Motor neuron (in vitro differentiated cells): Measurements from ENCODE around the gene CYFIP1. TPM values are rescaled to one million over a fixed set of nuclear protein-coding genes. Genes with fewer than 3 reads are reported as not detected.

Experiments used
- ATAC-seq, 8 experiments: fragments of 200-7000 bp; cut with Tn5 transposase; replicated peaks in 6 of 8; 2 replicates each; pipeline ENCODE4 v1.8.0; 2021; ENCODE audit warnings: mild to moderate bottlenecking in 8 of 8, moderate library complexity in 8 of 8
- H3K27ac ChIP-seq, 2 donors: fragments of 250-450 bp; sonication (Bioruptor Pico); 2 replicates each; pipeline ENCODE4 v1.9.0; 2021; ENCODE audit warnings: antibody characterized with exemption in 2 of 2, mild to moderate bottlenecking in 2 of 2, moderate library complexity in 1 of 2
- H3K4me1 ChIP-seq, 2 donors: fragments of 250-450 bp; sonication (Bioruptor Pico); replicated peaks in 1 of 2; 2 replicates each; pipeline ENCODE4 v1.6.1; 2021; ENCODE audit warnings: antibody characterized with exemption in 2 of 2, mild to moderate bottlenecking in 2 of 2, moderate library complexity in 1 of 2
- H3K4me3 ChIP-seq, 5 donors: fragments of 250-450 bp; sonication (Bioruptor Pico); 2 replicates each; pipeline ENCODE4 v1.9.0; 2021; ENCODE audit warnings: antibody characterized with exemption in 5 of 5, mild to moderate bottlenecking in 5 of 5, moderate library complexity in 4 of 5
- WGBS, 10 experiments: fragments of 450-650 bp; shearing (Covaris generic); methylation state at CpG; one replicate each; pipeline ENCODE4 v1.0.0; 2022; 5-methylcytosine and 5-hydroxymethylcytosine counted together
- in situ Hi-C, 9 experiments: fragments of 400-800 bp; cut with MboI; loops; one replicate each; pipeline ENCODE4 v1.15.0; 2021; ENCODE audit warnings: low sequenced_read_pairs in 9 of 9, low pct_unique_long_range_greater_than_20kb in 2 of 9; ENCODE audit not compliant: unreplicated experiment in 9 of 9
- total RNA-seq, 8 experiments: library from RNA; unstranded; fragments of 300-600 nt; gene quantifications; 2 replicates each; pipeline versions ENCODE4 v1.2.3 to v1.2.4, GENCODE V29; 2022

CYFIP1 gene
- total RNA-seq, 8 experiments from 2014 or later, result 13.2 to 76.1 (median 31.8) TPM

GRCh38 chr15:22917556-22917955 is 62.6 kb downstream of the CYFIP1 start:
- in situ Hi-C loops, result no loop called here
- 73 to 100% (median 100%) methylated on average over 1 to 5 of the region's 18 CpGs; no CpG with 5 or more reads in 5 of the 10 experiments for WGBS, 10 experiments
- H3K4me3 ChIP-seq, result no peak overlapping the region
- ATAC-seq, result no peak
- H3K27ac ChIP-seq, result no peak overlapping the region
- H3K4me1 ChIP-seq, result peaks cover 0 to 6% of the 10 kb centered on the region in 2 donors

DNA sequence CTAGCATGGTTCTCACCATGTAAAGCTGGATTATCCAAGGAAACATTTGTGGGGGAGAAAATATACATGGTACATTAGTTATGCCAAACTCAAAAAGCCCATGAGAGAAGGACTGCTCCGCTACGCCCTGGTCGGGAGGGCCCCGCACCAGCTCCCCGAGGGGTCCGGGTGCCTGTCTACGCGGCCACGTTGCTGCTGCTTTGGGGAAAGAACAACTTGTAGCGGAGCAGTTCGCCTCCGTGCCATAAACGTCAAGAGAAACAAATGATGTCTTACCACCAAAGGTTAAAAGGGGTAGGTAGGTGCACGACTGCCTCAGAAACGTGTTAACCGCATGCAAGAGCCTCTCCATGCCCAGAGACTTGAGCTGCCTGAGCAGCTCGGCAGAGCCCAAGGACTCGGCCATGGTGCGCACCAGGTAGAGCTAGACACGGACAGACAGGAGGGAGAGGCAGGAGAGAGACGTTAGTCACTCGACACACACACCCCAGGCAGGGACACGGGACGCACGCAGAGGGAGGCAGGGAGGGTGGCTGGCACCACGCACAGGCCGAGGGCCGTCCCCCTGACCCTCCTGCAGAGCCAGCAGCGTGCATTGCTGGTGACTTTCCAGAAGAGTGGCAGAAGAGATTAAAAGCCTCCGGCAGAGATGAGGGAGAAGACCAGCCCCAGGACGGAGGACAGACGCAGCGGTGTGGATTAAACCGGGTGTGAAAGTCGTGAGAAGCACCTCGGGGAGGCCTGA is 63.4 kb downstream of the CYFIP1 start:
- in situ Hi-C loops, result no loop called here
- H3K4me3 ChIP-seq, result no peak overlapping the region
- H3K27ac ChIP-seq, result no peak overlapping the region
- 82 to 97% (median 94%) methylated on average over 2 to 13 of the region's 36 CpGs; no CpG with 5 or more reads in 2 of the 10 experiments for WGBS, 10 experiments
- ATAC-seq, result no peak
- peaks cover 0 to 6% of the 10 kb centered on the region in 2 donors for H3K4me1 ChIP-seq

DNA sequence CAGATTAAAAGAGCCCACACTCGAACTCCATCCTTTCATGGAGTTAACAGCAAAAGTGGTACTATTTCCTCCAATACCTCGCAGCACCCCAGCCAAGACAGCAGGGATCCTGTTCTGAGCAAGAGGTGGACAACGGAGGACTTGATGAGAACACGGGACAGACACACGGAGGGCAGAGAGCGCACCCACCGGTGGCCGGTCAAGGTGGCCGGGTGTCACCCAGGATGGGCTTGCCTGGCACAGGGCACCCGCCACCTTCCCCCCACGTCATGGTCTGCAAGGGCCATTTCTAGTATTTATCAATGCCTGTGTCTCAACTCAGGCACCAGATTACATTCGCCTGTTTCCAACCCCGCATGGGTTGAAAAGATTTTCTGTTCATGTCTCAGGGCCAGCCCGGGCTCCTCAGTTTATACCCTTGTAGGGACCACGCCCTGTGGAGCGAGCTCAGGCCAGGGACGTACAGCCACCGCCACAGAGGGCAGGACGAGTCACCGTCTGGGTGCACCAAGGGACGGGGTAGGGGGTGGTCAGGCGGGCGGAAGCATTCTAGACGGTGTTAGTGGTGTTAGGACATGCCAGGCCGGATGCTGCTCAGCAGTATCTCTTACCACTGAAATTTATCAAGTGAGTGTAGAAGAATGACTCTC is 64.2 kb downstream of the CYFIP1 start:
- Histone ChIP-seq H3K4me1 (peaks cover 0 to 6% of the 10 kb centered on the region in 2 donors), H3K27ac (no peak overlapping the region), H3K4me3 (no peak overlapping the region)
- ATAC-seq, result no peak
- WGBS, 10 experiments, result 93 to 100% (median 96%) methylated on average over 1 to 15 of the region's 25 CpGs; no CpG with 5 or more reads in 4 of the 10 experiments
- in situ Hi-C loops, result no loop called here

DNA sequence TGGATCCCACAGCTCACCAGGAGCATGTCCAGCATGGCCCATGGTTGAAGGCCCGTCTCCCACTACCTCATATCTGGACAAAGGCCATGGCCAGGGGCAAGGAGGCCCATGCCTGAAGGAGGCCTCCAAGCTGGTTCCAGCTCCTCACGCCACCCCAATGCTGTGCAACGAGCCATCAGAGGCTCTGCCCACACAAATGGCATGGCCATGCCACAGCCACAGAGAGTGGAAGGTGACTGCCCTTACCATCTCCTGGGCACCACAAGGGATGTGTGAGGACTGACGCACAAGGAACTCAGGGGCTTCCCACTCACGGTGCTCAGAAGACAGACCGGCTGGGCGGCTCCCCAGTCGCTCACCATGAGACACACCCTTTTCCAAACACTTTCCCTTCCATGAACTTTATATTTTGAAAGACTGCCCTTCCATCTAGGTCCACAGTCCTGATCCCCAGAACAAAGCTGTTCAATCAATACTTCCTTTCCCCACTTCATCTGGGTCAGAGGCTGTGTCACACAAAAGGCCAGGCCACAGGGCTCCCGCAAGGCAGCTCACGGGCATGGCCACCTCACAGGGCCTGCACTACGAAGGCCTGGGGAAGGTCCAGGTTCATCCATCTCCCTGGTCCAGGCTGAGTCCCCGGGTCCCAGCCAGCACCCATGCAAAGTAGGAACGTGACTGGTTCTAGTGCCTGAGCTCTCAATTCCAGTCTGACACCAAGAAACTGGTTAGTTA is 66.4 kb downstream of the CYFIP1 start:
- Histone ChIP-seq H3K4me1 (no peaks in the 10 kb centered on the region), H3K4me3 (no peak overlapping the region), H3K27ac (no peak overlapping the region)
- WGBS, 10 experiments, result 60 to 100% (median 94%) methylated on average over 1 to 8 of the region's 13 CpGs
- in situ Hi-C loops, result no loop called here
- no peak for ATAC-seq

- in situ Hi-C loops, result no loop called here
- WGBS, 10 experiments, result 90 to 100% (median 100%) methylated on average over 1 to 8 of the region's 12 CpGs; no CpG with 5 or more reads in 1 of the 10 experiments
Measured at GRCh38 chr15:22912256-22912655, 67.9 kb downstream of the CYFIP1 start.

DNA sequence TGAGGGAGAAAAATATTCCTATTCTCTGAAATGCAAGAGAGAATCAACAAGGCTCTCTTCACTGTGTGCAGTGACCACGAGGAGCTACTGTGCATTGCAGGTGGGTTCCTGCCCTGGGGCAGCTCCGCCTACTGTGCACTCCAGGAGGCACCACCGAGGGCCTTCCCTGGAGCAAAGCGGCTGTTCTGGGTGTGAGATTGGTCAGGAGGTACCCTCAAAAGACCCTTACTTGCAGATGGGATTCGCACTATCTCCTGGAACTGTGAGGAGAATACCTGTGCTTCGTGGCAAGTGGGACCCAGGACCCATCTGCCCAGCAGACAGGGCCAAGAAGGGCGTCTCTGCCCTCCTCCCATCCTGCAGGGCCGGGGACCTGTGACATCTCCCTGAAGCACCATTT is 68.9 kb downstream of the CYFIP1 start:
- no peak overlapping the region for H3K4me3 ChIP-seq
- WGBS, 10 experiments, result 40 to 81% (median 70%) methylated on average over 1 to 3 of the region's 8 CpGs; no CpG with 5 or more reads in 5 of the 10 experiments
- no peak for ATAC-seq
- no peak overlapping the region for H3K27ac ChIP-seq
- no peaks in the 10 kb centered on the region for H3K4me1 ChIP-seq
- in situ Hi-C loops, result no loop called here

More at GRCh38 chr15:22912256-22912655, 67.9 kb downstream of the CYFIP1 start:
- H3K27ac ChIP-seq, result no peak overlapping the region
- H3K4me1 ChIP-seq, result no peaks in the 10 kb centered on the region
- no peak overlapping the region for H3K4me3 ChIP-seq
- ATAC-seq, result no peak

GRCh38 chr15:22908830-22909229 is 71.3 kb downstream of the CYFIP1 start:
- Histone ChIP-seq H3K27ac (no peak overlapping the region), H3K4me3 (no peak overlapping the region), H3K4me1 (no peaks in the 10 kb centered on the region)
- no peak for ATAC-seq
- 81 to 100% (median 96%) methylated on average over 1 to 8 of the region's 9 CpGs; no CpG with 5 or more reads in 1 of the 10 experiments for WGBS, 10 experiments
- in situ Hi-C loops, result no loop called here

GRCh38 chr15:22907161-22907950 is 72.8 kb downstream of the CYFIP1 start:
- in situ Hi-C loops, result no loop called here
- Histone ChIP-seq H3K27ac (no peak overlapping the region), H3K4me3 (no peak overlapping the region), H3K4me1 (no peaks in the 10 kb centered on the region)
- 67 to 100% (median 93%) methylated on average over 1 to 9 of the region's 16 CpGs; no CpG with 5 or more reads in 1 of the 10 experiments for WGBS, 10 experiments
- no peak for ATAC-seq

GRCh38 chr15:22904736-22905135 is 75.4 kb downstream of the CYFIP1 start:
- Histone ChIP-seq H3K4me3 (no peak overlapping the region), H3K4me1 (no peaks in the 10 kb centered on the region), H3K27ac (no peak overlapping the region)
- peak in 1 of 8 experiments; percentile 73 for ATAC-seq
- in situ Hi-C loops, result no loop called here
- 60 to 100% (median 100%) methylated on average over 1 to 8 of the region's 11 CpGs; no CpG with 5 or more reads in 3 of the 10 experiments for WGBS, 10 experiments

DNA sequence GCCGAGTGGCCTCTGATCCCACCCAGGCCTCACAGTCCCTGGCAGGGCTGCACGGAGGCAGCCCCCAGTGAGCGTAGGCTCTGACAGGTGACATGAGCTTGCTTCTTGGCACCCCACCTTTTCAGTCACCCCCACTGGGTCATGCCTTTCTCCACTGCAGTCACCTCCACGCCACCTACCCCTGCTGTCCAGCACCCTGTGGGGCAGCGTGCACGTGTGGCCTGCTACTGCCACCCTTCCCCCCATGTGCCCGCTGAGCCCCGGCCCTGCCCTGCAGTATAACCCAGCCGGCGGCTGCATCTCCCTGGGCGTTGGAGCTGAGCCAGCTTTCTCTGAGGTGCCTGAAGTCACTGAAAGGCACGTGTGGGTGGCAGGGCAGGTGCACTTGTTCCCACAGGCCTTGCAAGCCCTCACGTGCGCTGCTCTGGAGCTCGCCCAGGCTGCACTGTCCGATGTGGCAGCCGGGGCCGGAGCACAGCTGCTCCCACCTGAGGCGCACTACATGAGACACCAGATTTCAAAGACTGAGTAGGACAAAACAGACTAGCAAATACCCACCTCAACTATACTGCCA is 76.1 kb downstream of the CYFIP1 start:
- no peak overlapping the region for H3K4me3 ChIP-seq
- H3K4me1 ChIP-seq, result no peaks in the 10 kb centered on the region
- no peak overlapping the region for H3K27ac ChIP-seq
- WGBS, 10 experiments, result 80 to 100% (median 100%) methylated on average over 1 to 6 of the region's 19 CpGs; no CpG with 5 or more reads in 1 of the 10 experiments
- in situ Hi-C loops, result no loop called here
- no peak for ATAC-seq

GRCh38 chr15:22903427-22903826 is 76.7 kb downstream of the CYFIP1 start:
- WGBS, 10 experiments, result 70 to 100% (median 93%) methylated on average over 1 to 3 of the region's 18 CpGs; no CpG with 5 or more reads in 7 of the 10 experiments
- in situ Hi-C loops, result no loop called here
- ATAC-seq, result no peak
- no peak overlapping the region for H3K27ac ChIP-seq
- no peak overlapping the region for H3K4me3 ChIP-seq
- no peaks in the 10 kb centered on the region for H3K4me1 ChIP-seq

DNA sequence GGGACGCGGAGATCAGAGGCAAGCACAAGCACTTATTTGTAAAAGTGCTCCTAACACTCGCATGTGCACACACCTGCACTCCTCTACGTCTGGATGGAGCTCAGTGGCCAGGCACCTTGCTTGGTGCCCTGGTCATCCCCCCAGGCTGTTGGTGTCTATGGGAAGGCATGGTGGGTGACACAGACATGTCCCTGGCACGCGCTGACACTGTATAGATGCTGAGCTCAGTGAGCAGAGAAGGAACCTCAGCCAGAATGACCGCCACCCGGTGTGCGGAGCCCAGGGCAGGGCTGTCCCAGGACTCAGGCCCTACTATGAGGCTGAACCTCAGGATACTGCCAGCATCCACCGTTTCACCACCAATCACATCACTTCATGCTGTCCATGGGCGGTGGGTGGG is 77.2 kb downstream of the CYFIP1 start:
- WGBS, 10 experiments, result 100% methylated on average over 1 to 2 of the region's 11 CpGs; no CpG with 5 or more reads in 8 of the 10 experiments
- no peak for ATAC-seq
- Histone ChIP-seq H3K27ac (no peak overlapping the region), H3K4me3 (no peak overlapping the region), H3K4me1 (no peaks in the 10 kb centered on the region)
- in situ Hi-C loops, result no loop called here
